ENCODE data around the gene NAPSA.

DNA sequence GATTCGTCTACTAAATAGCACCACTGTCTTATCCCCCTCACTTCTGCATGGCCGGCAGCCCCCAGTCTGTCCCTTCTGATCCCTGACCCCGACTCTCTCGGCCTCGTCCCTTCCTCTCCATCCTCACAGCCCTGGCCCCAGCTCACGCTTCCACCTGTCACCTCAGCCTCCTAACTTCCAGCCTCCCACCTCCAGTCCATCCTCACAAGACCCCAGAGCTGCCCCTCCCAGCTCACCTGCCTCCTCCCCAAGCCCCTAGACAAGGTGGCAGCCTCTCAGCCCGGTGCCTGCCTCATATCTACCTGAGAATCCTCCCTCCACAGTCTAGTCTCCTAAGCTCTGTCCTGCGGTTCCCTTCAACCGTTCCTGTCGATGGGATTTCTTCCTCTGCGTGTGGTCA is 46.3 kb downstream of the NAPSA start:
- TF ChIP-seq, protein P1, sequence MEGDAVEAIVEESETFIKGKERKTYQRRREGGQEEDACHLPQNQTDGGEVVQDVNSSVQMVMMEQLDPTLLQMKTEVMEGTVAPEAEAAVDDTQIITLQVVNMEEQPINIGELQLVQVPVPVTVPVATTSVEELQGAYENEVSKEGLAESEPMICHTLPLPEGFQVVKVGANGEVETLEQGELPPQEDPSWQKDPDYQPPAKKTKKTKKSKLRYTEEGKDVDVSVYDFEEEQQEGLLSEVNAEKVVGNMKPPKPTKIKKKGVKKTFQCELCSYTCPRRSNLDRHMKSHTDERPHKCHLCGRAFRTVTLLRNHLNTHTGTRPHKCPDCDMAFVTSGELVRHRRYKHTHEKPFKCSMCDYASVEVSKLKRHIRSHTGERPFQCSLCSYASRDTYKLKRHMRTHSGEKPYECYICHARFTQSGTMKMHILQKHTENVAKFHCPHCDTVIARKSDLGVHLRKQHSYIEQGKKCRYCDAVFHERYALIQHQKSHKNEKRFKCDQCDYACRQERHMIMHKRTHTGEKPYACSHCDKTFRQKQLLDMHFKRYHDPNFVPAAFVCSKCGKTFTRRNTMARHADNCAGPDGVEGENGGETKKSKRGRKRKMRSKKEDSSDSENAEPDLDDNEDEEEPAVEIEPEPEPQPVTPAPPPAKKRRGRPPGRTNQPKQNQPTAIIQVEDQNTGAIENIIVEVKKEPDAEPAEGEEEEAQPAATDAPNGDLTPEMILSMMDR (IDR thresholded peaks at IDR 0.05; ENCODE audit: low read length) = no peak
- no peak for TF ChIP-seq EZH2 (optimal IDR thresholded peaks at IDR 0.05; ENCODE audit: low read depth, low read length)

All from MM.1S (cell line).